CD4-positive, alpha-beta memory T cell (primary cell): Measurements from ENCODE around the gene RCOR2. TPM values are rescaled to one million over a fixed set of nuclear protein-coding genes. Genes with fewer than 3 reads are reported as not detected.

Experiments
- polyA plus RNA-seq, 2 donors: library from polyadenylated mRNA; unstranded; fragments of 300-500 nt; fragmentation: Illumina TruSeq; gene quantifications; one replicate each; pipeline ENCODE4 v1.2.3, GENCODE V29; 2021
- total RNA-seq, 2 experiments: library from RNA; stranded (reverse); gene quantifications; one replicate each; pipeline ENCODE4 v1.2.3, GENCODE V29; 2021

Gene RCOR2
- total and polyA plus RNA-seq, 4 experiments from 2014 or later: not detected

Other genes with a start within 250 kb of the RCOR2 start
- 10 to 100 TPM; 40.4 to 43.3 TPM for gene ATL3, start 245.8 kb downstream of the RCOR2 start, total RNA-seq
- gene ATL3, start 245.8 kb downstream of the RCOR2 start, polyA plus RNA-seq: 10 to 100 TPM; 22.2 to 29.3 TPM
- gene RTN3, start 235.7 kb downstream of the RCOR2 start, total RNA-seq: 10 to 100 TPM; 41.7 to 41.8 TPM
- 10 to 100 TPM; 43.9 to 72.9 TPM for gene RTN3, start 235.7 kb downstream of the RCOR2 start, polyA plus RNA-seq
- gene ZFTA, start 148.4 kb downstream of the RCOR2 start, total RNA-seq: 1 to 10 TPM; 1.4 to 1.7 TPM
- under 1 TPM in 1 of 2 donors, not detected in 1; 0.06 TPM for gene ZFTA, start 148.4 kb downstream of the RCOR2 start, polyA plus RNA-seq
- 10 to 100 TPM; 12.0 to 14.8 TPM for gene SPINDOC, start 103.7 kb downstream of the RCOR2 start, total RNA-seq
- gene SPINDOC, start 103.7 kb downstream of the RCOR2 start, polyA plus RNA-seq: under 1 TPM; 0.63 to 0.95 TPM
- 10 to 100 TPM; 60.4 to 68.0 TPM for gene MARK2, start 78.1 kb downstream of the RCOR2 start, total RNA-seq
- 10 to 100 TPM; 25.1 to 60.3 TPM for gene MARK2, start 78.1 kb downstream of the RCOR2 start, polyA plus RNA-seq
- gene NAA40, start 21.8 kb upstream of the RCOR2 start, total RNA-seq: 10 to 100 TPM; 24.2 to 24.8 TPM
- gene NAA40, start 21.8 kb upstream of the RCOR2 start, polyA plus RNA-seq: 1 to 10 TPM; 6.1 to 9.9 TPM
- gene COX8A, start 57.5 kb upstream of the RCOR2 start, total RNA-seq: 100 to 1,000 TPM; 113 to 130 TPM
- gene COX8A, start 57.5 kb upstream of the RCOR2 start, polyA plus RNA-seq: 100 to 1,000 TPM; 382 to 433 TPM
- 10 to 100 TPM; 72.9 to 73.0 TPM for gene OTUB1, start 69.3 kb upstream of the RCOR2 start, total RNA-seq
- gene OTUB1, start 69.3 kb upstream of the RCOR2 start, polyA plus RNA-seq: 100 to 1,000 TPM; 132 to 171 TPM
- not detected for gene FLRT1, start 118.8 kb upstream of the RCOR2 start, total RNA-seq
- not detected for gene FLRT1, start 118.8 kb upstream of the RCOR2 start, polyA plus RNA-seq
- gene MACROD1, start 248.9 kb upstream of the RCOR2 start, total RNA-seq: 1 to 10 TPM; 8.1 to 8.7 TPM
- 1 to 10 TPM; 5.0 to 6.5 TPM for gene MACROD1, start 248.9 kb upstream of the RCOR2 start, polyA plus RNA-seq